IMR-90 (cell line): Measurements from ENCODE around the gene VAC14. TPM values are rescaled to one million over a fixed set of nuclear protein-coding genes. Genes with fewer than 3 reads are reported as not detected.

Experiments used
- ATAC-seq: fragments of 200-7000 bp; cut with Tn5 transposase; 2 replicates; pipeline ENCODE4 v1.9.1; 2020; ENCODE audit warnings: low read depth, mild to moderate bottlenecking, moderate library complexity
- BruUV-seq: library from RNA; stranded (reverse); fragments of 400-500 nt; replicated peaks from 2 replicates; lab custom pipeline; 2021; lab: Mats Ljungman, UMichigan
- CTCF ChIA-PET: fragments of 300-600 bp; formaldehyde crosslinking; extraction: SDS; loops from one replicate; lab custom pipeline; 2021; ENCODE audit warnings: antibody characterized with exemption; lab: Yijun Ruan, JAX
- POLR2A ChIA-PET: fragments of 300-600 bp; sonication (Branson Sonifier 250); formaldehyde crosslinking; loops from one replicate; lab custom pipeline; 2022; ENCODE audit warnings: antibody characterized with exemption; ENCODE audit not compliant: unreplicated experiment; lab: Charles Lee
- DNase-seq: peaks from one replicate; pipeline ENCODE4 v3.0.0; 2013
- H2AFZ ChIP-seq: replicated peaks from 2 replicates; pipeline ENCODE3; 2013; ENCODE audit warnings: low read length, mild to moderate bottlenecking; ENCODE audit not compliant: poor library complexity
- H2AK5ac ChIP-seq: 2 replicates; pipeline ENCODE4 v1.6.1; 2013; ENCODE audit warnings: low read depth, low read length, inconsistent platforms
- H2AK9ac ChIP-seq: replicated peaks from 2 replicates; pipeline ENCODE3; 2013; ENCODE audit warnings: mild to moderate bottlenecking, low read depth, low read length, moderate library complexity; ENCODE audit not compliant: poor library complexity
- H2BK120ac ChIP-seq: 2 replicates; pipeline ENCODE4 v1.6.1; 2013; ENCODE audit warnings: low read depth, low read length, inconsistent platforms
- H2BK15ac ChIP-seq: 3 replicates; pipeline ENCODE4 v1.6.1; 2013; ENCODE audit warnings: low read depth, low read length, inconsistent platforms
- H2BK20ac ChIP-seq: 2 replicates; pipeline ENCODE4 v1.6.1; 2013; ENCODE audit warnings: low read depth, mild to moderate bottlenecking, inconsistent platforms, low read length, moderate library complexity
- H2BK5ac ChIP-seq: 2 replicates; pipeline ENCODE4 v1.6.1; 2013; ENCODE audit warnings: mild to moderate bottlenecking, low read depth, low read length, inconsistent platforms; ENCODE audit not compliant: poor library complexity, severe bottlenecking
- H3K14ac ChIP-seq: replicated peaks from 2 replicates; pipeline ENCODE4 v1.6.1; 2013; ENCODE audit warnings: low read depth, low read length, inconsistent platforms
- H3K18ac ChIP-seq: 2 replicates; pipeline ENCODE4 v1.6.1; 2013; ENCODE audit warnings: low read depth, low read length, control low read depth
- H3K23ac ChIP-seq: 2 replicates; pipeline ENCODE4 v1.6.1; 2013; ENCODE audit warnings: low read depth, low read length, inconsistent platforms
- H3K27ac ChIP-seq: 2 replicates; pipeline ENCODE4 v1.5.1; 2013; ENCODE audit warnings: mild to moderate bottlenecking, control low read depth, low read length; ENCODE audit not compliant: insufficient read depth
- H3K27me3 ChIP-seq: 2 replicates; pipeline ENCODE4 v1.6.1; 2013; ENCODE audit warnings: low read length; ENCODE audit not compliant: control insufficient read depth, insufficient read depth
- H3K36me3 ChIP-seq: 2 replicates; pipeline ENCODE4 v1.6.1; 2013; ENCODE audit warnings: low read length, mixed read lengths; ENCODE audit not compliant: control insufficient read depth, insufficient read depth
- H3K4ac ChIP-seq: 2 replicates; pipeline ENCODE4 v1.6.1; 2013; ENCODE audit warnings: low read depth, low read length, inconsistent platforms
- H3K4me1 ChIP-seq: 2 replicates; pipeline ENCODE4 v1.6.1; 2013; ENCODE audit warnings: low read length, mixed read lengths; ENCODE audit not compliant: control insufficient read depth, insufficient read depth
- H3K4me2 ChIP-seq: 2 replicates; pipeline ENCODE4 v1.6.1; 2013; ENCODE audit warnings: low read depth, mild to moderate bottlenecking, control low read depth, low read length, moderate library complexity
- H3K4me3 ChIP-seq: 2 replicates; pipeline ENCODE4 v1.5.1; 2013; ENCODE audit warnings: low read depth, mild to moderate bottlenecking, control low read depth, low read length, moderate library complexity; ENCODE audit not compliant: insufficient read depth
- H3K56ac ChIP-seq: 2 replicates; pipeline ENCODE4 v1.6.1; 2013; ENCODE audit warnings: low read length, inconsistent platforms; ENCODE audit not compliant: insufficient read depth; ENCODE audit errors: extremely low read depth
- H3K79me1 ChIP-seq, 2 experiments: 2 replicates each; pipeline ENCODE4 v1.6.1; 2013; ENCODE audit warnings: low read length in 2 of 2, inconsistent platforms in 1 of 2, low read depth in 1 of 2
- H3K9ac ChIP-seq: 2 replicates; pipeline ENCODE4 v1.6.1; 2013; ENCODE audit warnings: low read depth, low read length, control low read depth
- H3K9me1 ChIP-seq: 2 replicates; pipeline ENCODE4 v1.6.1; 2013; ENCODE audit warnings: low read length, inconsistent platforms; ENCODE audit not compliant: insufficient read depth
- H3K9me3 ChIP-seq: 2 replicates; pipeline ENCODE4 v1.6.1; 2013; ENCODE audit warnings: low read length; ENCODE audit not compliant: control insufficient read depth, insufficient read depth
- H4K20me1 ChIP-seq: 2 replicates; pipeline ENCODE4 v1.6.1; 2013; ENCODE audit warnings: low read length, inconsistent platforms; ENCODE audit not compliant: insufficient read depth
- H4K5ac ChIP-seq: 2 replicates; pipeline ENCODE4 v1.6.1; 2013; ENCODE audit warnings: mild to moderate bottlenecking, low read depth, low read length, control low read depth
- H4K8ac ChIP-seq, 2 experiments: 2 replicates each; pipeline ENCODE4 v1.6.1; 2013; ENCODE audit warnings: low read depth in 2 of 2, low read length in 2 of 2, control low read depth in 1 of 2, inconsistent platforms in 1 of 2
- H4K91ac ChIP-seq: 2 replicates; pipeline ENCODE4 v1.6.1; 2013; ENCODE audit warnings: low read depth, low read length, inconsistent platforms; ENCODE audit not compliant: insufficient read depth
- CHD1 ChIP-seq: IDR thresholded peaks from 2 replicates; pipeline ENCODE4 v1.6.1; 2012; ENCODE audit warnings: low read depth, low read length, improper control_type of control experiment
- MXI1 ChIP-seq: IDR thresholded peaks from 2 replicates; pipeline ENCODE4 v1.6.1; 2012; ENCODE audit warnings: low read depth, mild to moderate bottlenecking, low read length, moderate library complexity, borderline replicate concordance
- POLR2A ChIP-seq: IDR thresholded peaks from 2 replicates; pipeline ENCODE4 v1.6.1; 2012; ENCODE audit warnings: mild to moderate bottlenecking, low read depth, low read length
- RAD21 ChIP-seq: IDR thresholded peaks from 2 replicates; pipeline ENCODE4 v1.6.1; 2012; ENCODE audit warnings: low read length, improper control_type of control experiment
- RCOR1 ChIP-seq: IDR thresholded peaks from 2 replicates; pipeline ENCODE4 v1.6.1; 2012; ENCODE audit warnings: mild to moderate bottlenecking, low read length, improper control_type of control experiment; ENCODE audit not compliant: insufficient replicate concordance
- SMC3 ChIP-seq: fragments of 150-350 bp; IDR thresholded peaks from 2 replicates; pipeline ENCODE4 v1.6.1; 2016; ENCODE audit warnings: low read depth, mild to moderate bottlenecking, antibody characterized with exemption, low read length, moderate library complexity
- WGBS, 2 experiments: methylation state at CpG; one replicate each; pipeline versions ENCODE4 v1.1.5 to v1.1.7; 2013; ENCODE audit warnings: missing lambda C conversion rate in 2 of 2; ENCODE audit not compliant: insufficient read length in 1 of 2; ENCODE audit errors: extremely low coverage in 2 of 2; 5-methylcytosine and 5-hydroxymethylcytosine counted together
- dilution Hi-C: fragments of 300-500 bp; cut with HindIII; formaldehyde crosslinking; loops from one replicate; pipeline ENCODE4 v1.14.3; 2018; ENCODE audit warnings: low sequenced_read_pairs; ENCODE audit not compliant: unreplicated experiment
- in situ Hi-C: fragments of 300-500 bp; cut with MboI; formaldehyde crosslinking; loops from 3 replicates; pipeline ENCODE4 v1.14.3; 2019; ENCODE audit warnings: low sequenced_read_pairs, inconsistent platforms, mixed read lengths
- intact Hi-C: fragments of 100-400 bp; cut with micrococcal nuclease; formaldehyde crosslinking; loops from 2 replicates; pipeline ENCODE4 v1.10.0; 2022
- polyA plus RNA-seq, 3 experiments: library from polyadenylated mRNA; depleted of rRNA; stranded (reverse); fragments of >200 nt; gene quantifications; 2 replicates each; pipeline ENCODE4 v1.2.3, GENCODE V29; 2012; ENCODE audit warnings: low replicate concordance in 1 of 3
- total RNA-seq: library from RNA; depleted of rRNA; stranded (reverse); fragments of >200 nt; gene quantifications from 2 replicates; pipeline ENCODE4 v1.2.3, GENCODE V29; 2012
- TF ChIP-seq, protein P1 (sequence below): fragments of 150-350 bp; IDR thresholded peaks from 2 replicates; pipeline ENCODE4 v1.6.1; 2017; ENCODE audit warnings: mild to moderate bottlenecking, antibody characterized with exemption, low read length, low read depth

Gene VAC14
- total and polyA plus RNA-seq, 2 of the 4 experiments (the other 2 are of a cell fraction) = 21.1 to 40.2 TPM

DNA sequence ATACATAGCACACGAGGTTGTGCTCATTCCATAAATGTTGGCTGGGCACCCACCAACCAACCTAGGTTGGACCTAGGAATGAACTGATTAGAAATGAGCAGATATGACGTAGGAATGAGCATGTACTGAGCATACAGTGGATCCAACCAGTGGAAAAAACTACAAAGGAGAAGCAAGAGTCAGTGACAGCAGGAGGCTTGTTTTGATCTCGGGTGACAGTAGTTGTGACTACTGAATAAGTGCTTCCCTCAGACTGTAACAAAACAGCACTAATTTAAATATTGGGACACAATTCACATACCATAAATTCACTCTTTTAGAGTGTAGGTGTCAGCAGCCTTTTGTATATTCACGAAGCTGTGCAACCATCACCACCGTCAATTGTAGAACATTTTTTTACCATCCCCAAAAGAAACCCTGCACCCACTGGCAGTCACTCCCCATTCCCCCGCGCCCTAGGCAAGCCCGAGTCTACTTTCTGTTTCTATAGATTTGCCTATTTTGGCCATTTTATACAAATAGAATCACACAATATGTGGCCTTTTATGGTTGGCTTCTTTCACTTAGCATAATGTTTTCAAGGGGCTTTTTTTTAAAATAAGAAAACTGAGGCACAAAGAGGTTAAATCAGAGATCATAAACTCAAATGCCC is 7.0 kb downstream of the VAC14 start:
- TF ChIP-seq, protein P1, sequence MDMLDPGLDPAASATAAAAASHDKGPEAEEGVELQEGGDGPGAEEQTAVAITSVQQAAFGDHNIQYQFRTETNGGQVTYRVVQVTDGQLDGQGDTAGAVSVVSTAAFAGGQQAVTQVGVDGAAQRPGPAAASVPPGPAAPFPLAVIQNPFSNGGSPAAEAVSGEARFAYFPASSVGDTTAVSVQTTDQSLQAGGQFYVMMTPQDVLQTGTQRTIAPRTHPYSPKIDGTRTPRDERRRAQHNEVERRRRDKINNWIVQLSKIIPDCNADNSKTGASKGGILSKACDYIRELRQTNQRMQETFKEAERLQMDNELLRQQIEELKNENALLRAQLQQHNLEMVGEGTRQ = no peak
- TF ChIP-seq POLR2A (no peak), RAD21 (no peak), MXI1 (no peak), RCOR1 (no peak), CHD1 (no peak), SMC3 (no peak)
- H3K27ac ChIP-seq = no peak overlapping the region
- H4K20me1 ChIP-seq = peaks cover 36% of the 10 kb centered on the region
- WGBS, 2 experiments = 83% methylated on average over 1 of the region's 8 CpGs; no CpG with 5 or more reads in 1 of the 2 experiments
- H3K79me1 ChIP-seq = peaks cover 43 to 81% of the 10 kb centered on the region in 2 experiments
- H2AK5ac ChIP-seq = no peak overlapping the region
- no peak overlapping the region for H3K9ac ChIP-seq
- H3K23ac ChIP-seq = no peak overlapping the region
- H3K4me3 ChIP-seq = no peak overlapping the region
- no peaks in the 10 kb centered on the region for H3K36me3 ChIP-seq
- H2BK120ac ChIP-seq = no peak overlapping the region
- BruUV-seq = no TSS peak
- ATAC-seq = no peak
- no peak overlapping the region for H2BK5ac ChIP-seq
- no peak overlapping the region for H3K14ac ChIP-seq
- no peaks in the 10 kb centered on the region for H3K4me1 ChIP-seq
- no peaks in the 10 kb centered on the region for H3K27me3 ChIP-seq
- no peak overlapping the region for H3K4me2 ChIP-seq
- no peak overlapping the region for H2AK9ac ChIP-seq
- H2BK15ac ChIP-seq = no peak overlapping the region
- no peak overlapping the region for H4K8ac ChIP-seq
- H2BK20ac ChIP-seq = no peak overlapping the region
- in situ Hi-C loops = loop anchor here (25.0 kb wide), 2 partner anchors 493 to 693 kb away; partner anchors contain the start of genes CMTR2 and ZNF19
- CTCF ChIA-PET = no interaction called here
- H2AFZ ChIP-seq = no peak overlapping the region
- no peaks in the 10 kb centered on the region for H3K9me3 ChIP-seq
- intact Hi-C loops = no loop called here
- dilution Hi-C loops = no loop called here
- H4K5ac ChIP-seq = no peak overlapping the region
- POLR2A ChIA-PET = no interaction called here
- H3K4ac ChIP-seq = no peak overlapping the region
- no peak overlapping the region for H3K18ac ChIP-seq
- no peak overlapping the region for H4K91ac ChIP-seq
- H3K56ac ChIP-seq = no peak overlapping the region
- peaks cover 7% of the 10 kb centered on the region; the same call in 1 of the 2 replicates for H3K9me1 ChIP-seq
- DNase-seq = no peak
